Renal cortex interstitium (tissue), 11 donors: Measurements from ENCODE around the gene TMEM181. TPM values are rescaled to one million over a fixed set of nuclear protein-coding genes. Genes with fewer than 3 reads are reported as not detected.
"Not testable (repeated sequence)": the region's sequence is repeated elsewhere in the genome, so short reads cannot be mapped to it uniquely, and the experiment has no call there.

ENCODE experiments used
- DNase-seq, 11 donors: peaks; one replicate each; pipeline ENCODE4 v3.0.0-alpha.2; 2013; ENCODE audit warnings: low read depth in 9 of 11, low spot score in 4 of 11; ENCODE audit errors: extremely low read depth in 1 of 11
- polyA plus RNA-seq, 3 donors: library from polyadenylated mRNA; unstranded; fragments of 120-200 nt; gene quantifications; one replicate each; pipeline ENCODE4 v1.2.1, GENCODE V29; 2013; ENCODE audit not compliant: insufficient read length in 3 of 3

Gene TMEM181
- polyA plus RNA-seq, 3 donors, result 19.7 to 24.8 (median 23.9) TPM

- DNase-seq, result no peak
Observed at GRCh38 chr6:158531970-158532369, 27.9 kb upstream of the TMEM181 start.

GRCh38 chr6:158536084-158536890 is 23.6 kb upstream of the TMEM181 start:
- DNase-seq, result peak; percentile 62 to 86 (median 80)

GRCh38 chr6:158536891-158537798 is 22.7 kb upstream of the TMEM181 start:
- DNase-seq, result peak in 3 of 11 donors; percentile 34 to 38 (median 35)

GRCh38 chr6:158538741-158539140 is 21.1 kb upstream of the TMEM181 start:
- DNase-seq, result no peak

- no peak for DNase-seq
Observed at GRCh38 chr6:158539413-158539812, 20.5 kb upstream of the TMEM181 start.

- no peak for DNase-seq
Observed at GRCh38 chr6:158539881-158540280, 20.0 kb upstream of the TMEM181 start.

GRCh38 chr6:158543606-158544185 is 16.2 kb upstream of the TMEM181 start:
- no peak for DNase-seq

- DNase-seq, result no peak
Observed at GRCh38 chr6:158544428-158544827, 15.5 kb upstream of the TMEM181 start.

GRCh38 chr6:158545043-158545966 is 14.6 kb upstream of the TMEM181 start:
- DNase-seq, result no peak

GRCh38 chr6:158548418-158549161 is 11.3 kb upstream of the TMEM181 start:
- DNase-seq, result no peak

GRCh38 chr6:158552055-158552795 is 7.7 kb upstream of the TMEM181 start:
- no peak for DNase-seq

GRCh38 chr6:158552796-158553138 is 7.1 kb upstream of the TMEM181 start:
- DNase-seq, result no peak

- DNase-seq, result no peak
Observed at GRCh38 chr6:158554611-158555361, 5.1 kb upstream of the TMEM181 start.

GRCh38 chr6:158556113-158556512 is 3.8 kb upstream of the TMEM181 start:
- no peak for DNase-seq

GRCh38 chr6:158557110-158557509 is 2.8 kb upstream of the TMEM181 start:
- DNase-seq, result not testable (repeated sequence)

- DNase-seq, result no peak
Observed at GRCh38 chr6:158557927-158558326, 2.0 kb upstream of the TMEM181 start.
